Skeletal muscle tissue (tissue), 4 donors: Measurements from ENCODE around the gene KBTBD12. TPM values are rescaled to one million over a fixed set of nuclear protein-coding genes. Genes with fewer than 3 reads are reported as not detected.
"Not testable (repeated sequence)": the region's sequence is repeated elsewhere in the genome, so short reads cannot be mapped to it uniquely, and the experiment has no call there.

ENCODE experiments used
- H3K27ac ChIP-seq: one replicate; pipeline ENCODE4 v1.7.0; 2013; ENCODE audit warnings: mild to moderate bottlenecking, low read depth, low read length, inconsistent platforms
- H3K27me3 ChIP-seq, 3 donors: one replicate each; pipeline ENCODE4 v1.7.0; 2013; ENCODE audit warnings: low read length in 3 of 3; ENCODE audit not compliant: control insufficient read depth in 3 of 3, insufficient read depth in 3 of 3
- H3K36me3 ChIP-seq, 3 donors: one replicate each; pipeline ENCODE4 v1.7.0; 2013; ENCODE audit warnings: low read length in 3 of 3; ENCODE audit not compliant: control insufficient read depth in 3 of 3, insufficient read depth in 3 of 3
- H3K4me1 ChIP-seq, 3 donors: one replicate each; pipeline ENCODE4 v1.7.0; 2013; ENCODE audit warnings: low read length in 3 of 3, mild to moderate bottlenecking in 3 of 3; ENCODE audit not compliant: control insufficient read depth in 3 of 3, insufficient read depth in 3 of 3
- H3K4me3 ChIP-seq, 3 donors: one replicate each; pipeline ENCODE4 v1.7.0; 2013; ENCODE audit warnings: low read length in 3 of 3
- H3K9ac ChIP-seq, 3 donors: one replicate each; pipeline ENCODE4 v1.7.0; 2013; ENCODE audit warnings: low read length in 3 of 3, mild to moderate bottlenecking in 3 of 3, moderate library complexity in 2 of 3, low read depth in 1 of 3
- H3K9me3 ChIP-seq, 3 donors: one replicate each; pipeline ENCODE4 v1.7.0; 2013; ENCODE audit warnings: low read length in 3 of 3; ENCODE audit not compliant: control insufficient read depth in 3 of 3
- total RNA-seq: library from RNA; depleted of rRNA; stranded (reverse); fragments of >200 nt; gene quantifications from one replicate; pipeline ENCODE4 v1.2.3, GENCODE V29; 2014
- donor health status: Osteomylitis.

Gene KBTBD12
- total RNA-seq, 1 donor from 2014 or later: 13.6 TPM

- H3K36me3 ChIP-seq: no peaks in the 10 kb centered on the region
- H3K27ac ChIP-seq: no peak overlapping the region
- peaks cover 0 to 4% (median 0%) of the 10 kb centered on the region in 3 donors for H3K4me1 ChIP-seq
- H3K27me3 ChIP-seq: no peaks in the 10 kb centered on the region
- H3K9ac ChIP-seq: no peak overlapping the region
- H3K4me3 ChIP-seq: no peak overlapping the region
- no peaks in the 10 kb centered on the region for H3K9me3 ChIP-seq
Observed at GRCh38 chr3:127902486-127902885, 12.5 kb upstream of the KBTBD12 start.

DNA sequence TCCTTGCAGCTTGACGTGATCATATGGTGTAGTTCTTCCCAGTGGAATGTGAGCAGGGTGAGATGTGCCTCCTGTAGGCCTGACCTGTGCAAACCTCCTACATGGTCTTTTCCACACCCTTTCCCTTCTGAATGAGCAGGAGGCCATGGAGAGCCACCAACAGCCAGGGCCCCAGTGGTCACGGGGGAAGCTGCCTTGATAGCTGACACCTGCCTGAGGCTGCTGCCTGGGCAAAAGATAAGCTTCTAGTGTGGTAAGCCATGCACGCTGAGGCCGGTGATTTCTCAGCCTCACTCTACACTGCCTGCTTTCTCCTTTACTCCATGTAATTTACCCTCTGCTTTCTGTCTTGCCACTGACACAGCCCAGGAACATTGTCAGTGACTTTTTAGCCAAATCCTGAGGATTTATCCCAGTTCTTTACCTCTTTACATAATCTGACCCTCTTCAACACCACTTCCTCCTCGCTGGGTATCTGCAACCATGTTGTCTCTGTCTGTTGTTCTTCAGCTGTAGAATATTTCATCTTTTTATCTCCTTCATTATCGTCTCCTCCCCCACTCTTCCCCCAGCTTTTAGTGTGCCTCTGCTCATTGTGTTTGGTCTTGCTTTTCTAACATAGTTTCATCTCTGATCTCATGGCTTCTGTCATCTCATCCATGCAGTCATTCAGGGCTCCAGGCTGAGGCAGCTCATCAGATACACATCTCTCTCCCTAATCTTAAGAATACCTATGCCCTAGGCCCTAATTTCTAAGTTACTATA lies 11.2 kb upstream of the KBTBD12 start:
- Histone ChIP-seq H3K9me3 (no peaks in the 10 kb centered on the region), H3K4me3 (no peak overlapping the region), H3K36me3 (no peaks in the 10 kb centered on the region), H3K9ac (no peak overlapping the region), H3K4me1 (peaks cover 0 to 4% (median 0%) of the 10 kb centered on the region in 3 donors), H3K27me3 (no peaks in the 10 kb centered on the region), H3K27ac (no peak overlapping the region)

DNA sequence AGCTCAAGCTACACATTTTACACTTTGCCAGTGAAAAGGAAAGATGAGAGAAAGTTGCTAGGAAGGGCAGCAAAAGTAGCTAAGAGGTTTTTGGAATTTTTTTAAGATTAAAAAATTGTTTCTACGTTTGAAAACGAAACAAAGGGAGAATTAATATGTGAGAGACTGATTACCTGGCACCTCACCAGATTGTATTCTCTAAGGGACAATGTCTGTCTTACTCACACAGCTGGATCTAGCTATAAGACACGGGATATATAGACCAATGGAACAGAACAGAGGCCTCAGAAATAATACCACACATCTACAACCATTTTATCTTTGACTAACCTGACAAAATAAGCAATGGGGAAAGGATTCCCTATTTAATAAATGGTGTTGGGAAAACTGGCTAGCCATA lies 9.5 kb upstream of the KBTBD12 start:
- no peaks in the 10 kb centered on the region for H3K9me3 ChIP-seq
- no peak overlapping the region for H3K4me3 ChIP-seq
- no peak overlapping the region for H3K27ac ChIP-seq
- peaks cover 0 to 3% (median 0%) of the 10 kb centered on the region in 3 donors for H3K4me1 ChIP-seq
- H3K27me3 ChIP-seq: no peaks in the 10 kb centered on the region
- H3K36me3 ChIP-seq: no peaks in the 10 kb centered on the region
- no peak overlapping the region for H3K9ac ChIP-seq

- not testable (repeated sequence) for H3K36me3 ChIP-seq, H3K9ac ChIP-seq, H3K27ac ChIP-seq, H3K27me3 ChIP-seq, H3K9me3 ChIP-seq, H3K4me3 ChIP-seq
- H3K4me1 ChIP-seq: peaks cover 9 to 13% (median 10%) of the 10 kb centered on the region in 3 donors
Observed at GRCh38 chr3:127906653-127907052, 8.4 kb upstream of the KBTBD12 start.

- no peaks in the 10 kb centered on the region for H3K9me3 ChIP-seq
- peaks cover 10 to 18% (median 15%) of the 10 kb centered on the region in 3 donors for H3K4me1 ChIP-seq
- H3K36me3 ChIP-seq: no peaks in the 10 kb centered on the region
- H3K9ac ChIP-seq: no peak overlapping the region
- H3K4me3 ChIP-seq: no peak overlapping the region
- H3K27me3 ChIP-seq: no peaks in the 10 kb centered on the region
- H3K27ac ChIP-seq: no peak overlapping the region
Observed at GRCh38 chr3:127908202-127908601, 6.8 kb upstream of the KBTBD12 start.

DNA sequence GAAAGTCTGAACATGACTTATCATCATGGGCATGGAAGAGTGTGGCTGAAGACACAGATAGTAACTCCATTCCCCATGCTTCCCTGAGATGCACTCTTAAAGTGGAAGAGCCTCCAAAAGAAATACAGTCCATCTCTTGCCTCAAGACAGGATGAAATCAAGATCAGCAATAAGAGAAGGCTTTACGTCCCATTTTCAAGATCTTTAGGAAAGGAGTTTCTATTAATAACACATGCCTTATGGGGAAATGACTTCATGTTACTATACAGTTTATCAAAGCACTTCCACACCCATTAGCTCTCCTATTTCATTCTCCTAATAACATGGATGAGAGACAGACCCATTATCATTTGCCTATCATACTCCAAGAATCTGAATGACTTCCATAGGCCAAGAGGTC lies 6.1 kb upstream of the KBTBD12 start:
- H3K27ac ChIP-seq: no peak overlapping the region
- H3K4me1 ChIP-seq: peaks cover 10 to 18% (median 15%) of the 10 kb centered on the region in 3 donors
- H3K36me3 ChIP-seq: no peaks in the 10 kb centered on the region

GRCh38 chr3:127909646-127910045 lies 5.4 kb upstream of the KBTBD12 start:
- H3K4me3 ChIP-seq: no peak overlapping the region
- no peak overlapping the region for H3K9ac ChIP-seq
- no peak overlapping the region for H3K27ac ChIP-seq
- no peaks in the 10 kb centered on the region for H3K9me3 ChIP-seq
- H3K4me1 ChIP-seq: peaks cover 14 to 22% (median 20%) of the 10 kb centered on the region in 3 donors
- no peaks in the 10 kb centered on the region for H3K36me3 ChIP-seq
- no peaks in the 10 kb centered on the region for H3K27me3 ChIP-seq

More for the DNA sequence above, 6.1 kb upstream of the KBTBD12 start:
- Histone ChIP-seq H3K9me3 (no peaks in the 10 kb centered on the region), H3K4me3 (no peak overlapping the region), H3K27me3 (no peaks in the 10 kb centered on the region), H3K9ac (no peak overlapping the region)

GRCh38 chr3:127911421-127911931 lies 3.6 kb upstream of the KBTBD12 start:
- peak overlapping the region in 2 of 3 donors; percentile 35 to 41 for H3K9ac ChIP-seq
- H3K36me3 ChIP-seq: no peaks in the 10 kb centered on the region
- peak overlapping the region in 1 of 3 donors; percentile 22 for H3K4me3 ChIP-seq
- peaks cover 17 to 35% (median 30%) of the 10 kb centered on the region in 3 donors for H3K4me1 ChIP-seq
- no peaks in the 10 kb centered on the region for H3K27me3 ChIP-seq
- peak overlapping the region; percentile 42 for H3K27ac ChIP-seq
- H3K9me3 ChIP-seq: no peaks in the 10 kb centered on the region

DNA sequence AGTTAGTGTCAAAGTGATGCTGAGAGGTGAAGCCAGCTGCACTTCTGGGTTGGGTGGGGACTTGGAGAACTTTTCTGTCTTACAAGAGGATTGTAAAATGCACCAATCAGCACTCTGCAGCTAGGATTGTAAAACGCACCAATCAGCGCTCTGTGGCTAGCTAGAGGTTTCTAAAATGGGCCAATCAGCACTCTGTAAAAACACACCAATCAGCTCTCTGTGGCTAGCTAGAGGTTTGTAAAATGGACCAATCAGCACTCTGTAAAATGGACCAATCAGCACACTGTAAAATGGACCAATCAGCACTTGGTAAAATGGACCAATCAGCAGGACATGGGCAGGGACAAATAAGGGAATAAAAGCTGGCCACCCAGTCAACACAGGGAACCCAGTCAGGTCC lies 1.2 kb upstream of the KBTBD12 start:
- not testable (repeated sequence) for H3K36me3 ChIP-seq, H3K4me3 ChIP-seq, H3K27ac ChIP-seq, H3K27me3 ChIP-seq, H3K9ac ChIP-seq, H3K9me3 ChIP-seq
- H3K4me1 ChIP-seq: peaks cover 27 to 44% (median 38%) of the 10 kb centered on the region in 3 donors

DNA sequence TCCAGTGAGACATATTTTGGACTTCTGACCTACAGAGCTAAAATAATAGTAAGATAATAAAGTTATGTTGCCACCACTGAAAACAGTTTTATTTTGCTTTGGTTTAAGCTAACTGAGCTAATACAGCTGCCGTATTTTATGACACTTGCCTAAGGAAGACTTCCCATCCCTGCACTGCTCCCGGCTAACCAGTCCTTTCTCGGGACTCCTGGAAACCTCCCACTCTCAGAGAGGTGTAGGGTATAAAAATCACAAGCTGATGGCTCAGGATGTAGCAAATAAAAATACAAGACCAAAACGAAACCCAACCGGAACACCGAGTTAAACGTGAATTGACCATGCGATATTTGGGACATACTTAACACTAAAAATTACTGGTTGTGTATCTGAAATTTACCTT lies 448 bp upstream of the KBTBD12 start:
- Histone ChIP-seq H3K9ac (peak overlapping the region; percentile 90 to 97 (median 95)), H3K27me3 (no peaks in the 10 kb centered on the region), H3K4me1 (peaks cover 27 to 41% (median 38%) of the 10 kb centered on the region in 3 donors), H3K4me3 (peak overlapping the region; percentile 82 to 85 (median 82)), H3K9me3 (no peaks in the 10 kb centered on the region), H3K27ac (peak overlapping the region; percentile 98), H3K36me3 (peaks cover 0 to 2% (median 0%) of the 10 kb centered on the region in 3 donors)
